GM19025 (cell line): Measurements from ENCODE around the gene TSR3.

Experiments used
- ATAC-seq: cut with Tn5 transposase; IDR thresholded peaks from one replicate; pipeline ENCODE4 v1.9.1; 2021; ENCODE audit warnings: mild to moderate bottlenecking, low read depth, moderate library complexity; ENCODE audit not compliant: unreplicated experiment

TSR3 gene

DNA sequence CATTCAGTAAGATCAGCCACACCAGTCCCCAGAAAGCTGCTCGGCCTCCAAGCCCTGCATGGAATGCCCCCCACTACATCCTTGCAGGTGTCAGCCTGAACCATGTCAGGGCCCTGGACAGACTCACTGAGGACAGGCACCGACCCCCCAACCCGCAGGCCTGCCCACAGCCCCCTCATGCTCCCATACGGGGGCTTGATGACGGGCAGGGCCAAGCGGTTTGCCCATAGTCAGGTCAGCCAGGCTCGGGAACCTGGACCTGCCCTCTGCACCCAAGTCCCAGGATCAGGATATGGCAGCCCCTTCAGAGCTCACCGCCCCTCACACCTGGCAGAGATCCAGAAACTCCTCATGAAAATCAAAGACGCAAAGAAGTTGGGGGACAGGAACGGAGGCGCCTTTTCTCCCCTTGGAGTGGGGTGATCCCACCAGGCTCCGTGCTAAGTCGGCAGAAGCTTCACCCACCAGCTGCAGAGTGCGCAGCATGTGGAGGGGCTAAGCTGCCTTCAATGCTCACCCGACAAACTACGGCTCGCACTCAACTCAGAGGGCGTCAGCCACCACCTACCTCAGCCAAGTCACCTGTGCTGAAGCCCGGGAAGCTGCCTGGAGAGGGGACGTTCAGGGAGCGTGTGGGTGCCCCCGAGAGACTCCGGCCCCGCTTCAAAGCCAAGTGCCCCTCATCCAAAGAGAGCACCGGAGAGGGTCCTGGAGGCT is 26.6 kb upstream of the TSR3 start:
- ATAC-seq: no peak

DNA sequence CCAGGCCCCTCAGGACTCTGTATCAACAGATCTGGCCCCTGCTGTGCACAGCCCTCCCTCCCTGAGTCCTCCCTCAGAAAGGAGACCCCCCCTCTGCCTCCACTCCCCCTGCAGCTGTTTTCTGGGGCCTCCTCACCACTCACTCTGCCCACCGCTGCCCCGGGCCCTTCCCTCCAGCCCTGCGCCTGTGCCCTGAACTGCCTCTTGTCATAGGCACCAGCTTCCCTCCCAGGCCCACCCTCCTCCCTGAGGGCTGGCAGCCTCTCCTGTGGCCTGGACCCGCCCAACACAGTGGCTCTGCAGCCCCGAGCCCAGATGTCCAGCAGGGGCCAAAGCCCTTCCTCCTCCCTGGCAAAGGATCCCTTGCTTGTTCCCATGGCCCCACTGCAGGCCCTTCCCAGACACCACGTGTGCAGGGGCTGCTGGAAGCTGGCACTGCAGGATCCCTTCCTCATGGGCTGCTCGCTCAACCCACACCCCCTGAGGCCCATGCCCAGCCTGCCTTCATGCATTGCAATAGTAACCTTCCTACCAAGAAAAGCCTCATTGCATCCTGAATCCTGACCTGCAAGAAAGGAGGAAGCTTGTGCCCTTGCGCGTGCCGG is 25.8 kb upstream of the TSR3 start:
- no peak for ATAC-seq

DNA sequence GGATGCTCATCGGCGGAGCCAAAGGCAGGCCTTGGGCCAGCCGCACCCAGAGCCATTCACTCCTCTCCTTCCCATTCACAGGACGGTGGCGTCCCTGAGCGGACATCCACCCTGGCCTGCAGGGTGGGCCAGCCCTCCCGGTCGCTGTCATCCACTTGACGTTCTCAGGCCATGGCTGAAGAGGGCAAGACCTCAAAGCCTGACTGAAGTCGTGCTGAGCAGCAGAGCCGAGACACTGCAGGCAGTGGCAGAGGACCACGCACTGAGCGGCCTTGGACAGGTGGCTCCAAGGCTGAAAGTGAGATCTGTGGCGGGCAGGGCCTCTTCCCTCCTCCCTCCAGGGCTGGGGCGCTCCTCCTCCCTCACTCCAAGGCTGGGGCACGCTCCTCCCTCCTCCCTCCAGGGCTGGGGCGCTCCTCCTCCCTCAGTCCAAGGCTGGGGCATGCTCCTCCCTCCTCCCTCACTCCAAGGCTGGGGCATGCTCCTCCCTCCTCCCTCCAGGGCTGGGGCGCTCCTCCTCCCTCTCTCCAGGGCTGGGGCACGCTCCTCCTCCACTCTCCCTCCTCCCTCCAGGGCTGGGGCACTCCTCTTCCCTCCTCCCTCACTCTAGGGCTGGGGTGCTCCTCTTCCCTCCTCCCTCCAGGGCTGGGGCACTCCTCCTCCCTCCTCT is 24.2 kb upstream of the TSR3 start:
- no peak for ATAC-seq

DNA sequence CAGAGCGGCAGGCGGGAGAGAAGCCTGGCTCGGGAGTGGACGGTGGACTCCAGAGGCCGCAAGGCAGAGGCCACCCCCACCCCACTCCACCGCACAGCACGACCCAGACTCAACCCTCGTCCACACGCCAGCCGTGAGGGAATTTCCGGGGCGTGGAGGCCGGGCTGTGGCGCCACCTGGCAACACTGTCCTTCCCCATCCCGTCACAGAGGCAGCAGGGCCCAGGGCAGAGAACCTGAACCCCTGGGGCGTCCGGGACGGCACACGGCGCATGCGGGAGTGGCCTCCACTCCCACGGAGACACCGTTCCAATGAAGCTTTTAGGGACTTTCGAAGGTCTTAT is 23.6 kb upstream of the TSR3 start:
- no peak for ATAC-seq

DNA sequence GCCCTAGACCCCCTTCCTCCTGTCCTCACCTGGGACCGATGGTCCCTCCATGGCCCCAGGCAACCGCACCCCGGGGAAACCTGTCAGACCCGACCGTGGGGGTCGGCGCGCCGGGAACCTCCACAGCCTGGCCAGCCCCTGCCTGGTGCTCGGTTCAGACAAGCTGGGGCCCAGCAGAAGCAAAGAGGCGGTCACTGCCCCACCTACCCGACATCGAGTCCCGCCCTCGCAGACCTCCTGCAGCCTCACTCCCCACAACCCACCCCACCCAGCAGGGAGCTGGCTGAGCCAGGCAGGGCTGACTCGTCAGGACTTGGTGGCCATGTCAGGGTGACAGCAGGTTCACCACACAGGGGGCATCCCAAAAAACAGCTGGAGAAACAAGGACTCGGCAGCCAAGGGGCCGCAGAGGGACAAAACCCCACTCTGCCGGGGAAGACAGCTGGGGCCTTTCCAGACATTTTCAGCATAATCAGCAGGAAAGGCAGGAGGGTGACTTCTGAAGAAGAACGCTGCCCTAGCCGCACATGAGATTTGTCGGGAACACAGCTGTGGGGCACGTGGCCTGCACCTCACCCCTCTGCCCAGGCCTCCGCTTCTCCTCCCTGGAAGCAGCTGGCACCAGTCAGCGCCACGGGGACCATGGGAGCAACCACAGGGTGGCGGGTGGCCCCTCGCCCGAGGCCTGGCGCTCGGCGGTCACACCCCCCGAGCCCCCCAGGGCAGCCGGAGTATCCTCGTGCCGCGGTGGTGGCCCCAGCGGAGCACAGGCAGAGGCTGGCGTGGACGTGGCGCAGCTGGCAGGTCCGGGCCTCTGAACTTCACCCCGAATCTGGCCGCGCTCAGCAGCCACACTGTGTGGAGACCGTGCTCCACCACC is 23.0 kb upstream of the TSR3 start:
- no peak for ATAC-seq

DNA sequence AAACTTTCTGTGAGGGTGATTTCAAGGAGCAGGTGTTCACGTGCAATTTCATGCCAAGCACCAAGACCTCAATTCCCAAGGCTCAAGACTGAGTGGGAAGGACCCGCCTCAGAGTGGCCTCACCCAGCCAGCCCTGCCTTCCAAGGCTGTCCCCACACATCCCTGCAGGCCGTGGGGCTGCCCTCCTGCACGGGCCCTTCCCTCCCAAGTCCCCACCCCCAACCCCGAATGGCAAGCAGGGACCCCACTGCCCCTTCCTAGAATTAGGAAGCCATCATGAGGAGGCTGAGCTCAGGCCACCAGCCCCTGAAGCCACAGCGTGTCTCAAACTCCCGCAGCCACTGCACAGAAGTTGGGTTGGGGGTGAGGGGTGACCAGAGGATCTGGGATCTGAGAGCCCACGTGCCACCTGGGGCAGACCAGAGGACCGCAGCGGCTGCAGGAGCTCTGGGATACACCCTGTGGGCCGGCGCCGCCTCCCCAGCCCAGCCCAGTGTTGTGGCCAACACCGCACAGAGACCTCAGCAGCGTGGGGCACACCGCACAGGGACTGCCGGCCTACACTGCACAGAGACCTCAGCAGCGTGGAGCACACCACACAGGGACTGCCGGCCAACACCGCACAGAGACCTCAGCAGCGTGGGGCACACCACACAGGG is 20.7 kb upstream of the TSR3 start:
- no peak for ATAC-seq

DNA sequence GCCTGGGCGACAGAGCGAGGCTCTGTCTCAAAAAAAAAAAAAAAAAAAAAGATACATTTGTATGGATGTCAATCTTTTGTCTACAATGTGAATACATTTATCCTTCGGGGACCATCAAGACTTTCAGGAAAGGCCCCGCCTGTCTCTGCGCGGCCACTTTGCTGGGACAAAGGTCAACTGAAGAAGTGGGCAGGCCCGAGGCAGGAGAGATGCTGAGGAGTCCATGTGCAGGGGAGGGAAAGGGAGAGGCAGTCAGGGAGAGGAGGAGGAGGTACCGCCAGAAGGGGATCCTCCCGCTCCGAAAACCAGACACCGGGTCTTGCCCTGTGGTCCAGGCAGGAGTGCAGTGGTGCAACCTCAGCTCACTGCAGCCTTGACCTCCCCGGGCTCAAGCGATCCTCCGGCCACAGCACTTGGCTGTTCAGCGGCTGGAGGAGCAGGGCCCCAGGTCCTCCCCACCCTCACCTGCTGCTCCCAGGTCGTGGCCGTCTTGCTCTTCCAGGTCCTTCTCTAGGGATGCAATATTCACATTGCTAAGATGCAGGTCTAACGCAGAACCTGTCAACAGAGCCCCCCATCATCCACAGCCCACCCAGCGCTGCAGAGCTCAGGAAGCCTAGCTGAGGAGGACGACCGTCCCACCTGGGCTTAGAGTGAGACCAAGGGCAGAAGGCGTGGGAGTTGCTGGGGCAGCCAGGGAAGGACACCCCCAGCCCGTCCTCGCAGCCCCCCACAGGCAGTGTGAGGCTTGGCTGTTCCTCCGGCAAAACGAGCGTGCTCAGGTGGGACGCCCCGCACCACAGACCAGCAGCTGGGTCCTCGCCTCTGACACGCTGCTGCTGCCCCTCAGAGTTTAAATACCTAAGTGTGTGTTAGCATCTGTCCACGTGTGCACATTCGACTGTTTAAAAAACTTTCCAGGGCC is 19.6 kb upstream of the TSR3 start:
- ATAC-seq: no peak

DNA sequence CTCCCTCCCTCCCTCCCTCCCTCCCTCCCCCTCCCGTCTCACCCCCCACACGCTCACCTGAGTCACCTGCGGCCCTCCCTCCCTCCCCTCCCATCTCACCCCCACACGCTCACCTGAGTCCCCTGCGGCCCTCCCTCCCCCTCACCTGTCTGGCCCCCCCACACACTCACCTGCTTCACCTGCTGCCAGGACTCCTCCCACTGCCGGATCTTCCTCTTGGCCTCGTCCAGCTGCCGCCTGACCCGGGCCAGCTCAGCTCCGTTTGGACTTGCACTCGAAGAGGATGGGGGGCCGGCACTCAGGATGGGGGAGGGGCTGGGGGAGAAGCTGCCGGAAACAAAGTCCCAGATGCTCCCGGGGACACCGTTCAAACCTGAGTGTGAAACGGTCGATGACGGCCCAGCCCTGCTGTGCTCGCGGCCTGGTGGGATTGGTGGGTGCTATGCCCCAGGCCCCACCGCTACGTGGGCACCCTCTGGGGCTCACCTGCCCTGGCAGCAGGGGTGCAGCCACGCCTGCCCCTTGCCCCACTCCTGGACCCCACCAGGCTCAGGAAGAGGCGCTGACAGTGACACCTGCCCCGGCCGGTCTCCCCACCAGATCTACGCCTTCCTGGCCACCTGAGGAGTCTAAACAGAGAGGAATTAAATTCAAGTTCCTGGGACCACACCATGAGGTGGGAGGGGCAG is 16.0 kb upstream of the TSR3 start:
- no peak for ATAC-seq

DNA sequence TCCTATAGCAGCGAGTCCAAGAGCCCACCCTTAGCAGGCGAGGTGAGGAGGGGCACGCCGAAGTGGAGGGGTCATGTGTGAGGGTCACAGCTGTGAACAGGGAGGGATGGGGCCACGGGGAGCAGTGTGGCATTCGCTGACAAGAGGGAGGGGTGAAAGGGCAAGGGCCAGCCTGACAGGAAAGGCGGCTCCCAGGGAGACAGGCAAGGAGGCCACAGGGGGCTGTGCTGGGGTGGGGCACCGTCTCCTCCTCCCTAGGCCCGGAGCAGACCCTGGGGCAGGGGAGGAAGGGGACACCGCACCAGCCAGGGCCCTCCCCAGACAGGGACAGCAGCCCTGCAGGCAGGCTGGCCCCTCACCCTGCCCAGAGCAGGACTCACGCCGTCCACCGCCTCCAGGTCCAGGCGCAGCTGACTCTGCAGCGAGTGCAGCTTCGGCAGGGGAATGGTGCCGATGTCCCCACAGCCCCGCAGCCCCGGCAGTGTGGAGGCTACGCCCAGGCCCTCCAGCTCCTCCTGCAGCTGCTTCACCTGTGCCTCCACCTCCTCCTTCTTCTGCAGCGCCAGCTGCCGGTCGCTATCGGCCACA is 15.1 kb upstream of the TSR3 start:
- no peak for ATAC-seq

DNA sequence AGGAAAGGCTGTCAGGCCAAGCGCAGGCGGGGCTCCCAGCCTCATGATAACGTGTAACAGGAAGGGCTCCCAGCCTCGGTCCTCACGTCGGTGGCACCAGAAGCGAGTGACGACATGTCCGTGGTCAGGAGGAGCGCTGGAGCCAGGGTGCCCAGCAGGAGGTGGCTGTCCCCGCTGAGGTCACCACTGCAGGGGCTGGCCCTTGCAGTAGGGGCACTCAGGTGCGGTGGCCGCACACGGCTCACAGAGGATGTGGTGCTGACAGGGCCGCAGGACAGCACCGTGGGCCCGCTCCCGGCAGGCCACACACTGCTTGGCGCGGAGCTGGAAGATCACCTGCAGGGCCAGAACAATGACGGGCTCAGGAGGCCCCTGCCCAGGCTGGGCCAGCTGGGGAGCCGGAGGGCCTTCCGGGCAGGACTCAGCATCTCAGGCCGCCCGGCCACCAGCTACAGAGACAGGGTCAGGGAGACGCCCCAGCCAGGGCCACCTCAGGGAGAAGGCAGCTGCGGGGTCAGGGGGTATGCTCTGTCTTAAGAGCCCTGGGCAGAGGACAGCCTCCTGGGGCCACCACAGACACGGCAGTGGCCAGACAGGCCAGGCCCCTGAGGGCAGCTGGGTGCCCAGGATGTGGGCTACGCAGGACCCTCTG is 14.5 kb upstream of the TSR3 start:
- no peak for ATAC-seq

DNA sequence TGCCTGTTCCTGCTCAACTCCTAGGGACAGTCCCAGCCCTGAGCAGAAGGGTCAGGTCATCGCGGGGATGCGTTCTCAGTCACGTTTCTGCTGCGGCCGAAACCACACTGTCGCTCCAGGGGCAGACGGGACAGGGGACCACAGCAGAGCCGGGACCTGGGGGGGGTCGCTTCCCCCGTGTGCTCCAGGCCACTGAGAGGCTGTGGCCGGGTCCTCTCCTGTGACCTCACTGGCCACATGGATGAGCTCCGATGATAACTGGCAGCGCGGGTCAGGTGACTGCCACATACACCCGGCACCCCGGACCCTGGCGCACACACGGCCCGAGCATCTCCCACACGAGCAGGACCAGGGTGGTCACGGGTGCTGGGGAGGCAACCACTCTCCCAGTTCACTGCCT is 12.8 kb upstream of the TSR3 start:
- ATAC-seq: no peak

DNA sequence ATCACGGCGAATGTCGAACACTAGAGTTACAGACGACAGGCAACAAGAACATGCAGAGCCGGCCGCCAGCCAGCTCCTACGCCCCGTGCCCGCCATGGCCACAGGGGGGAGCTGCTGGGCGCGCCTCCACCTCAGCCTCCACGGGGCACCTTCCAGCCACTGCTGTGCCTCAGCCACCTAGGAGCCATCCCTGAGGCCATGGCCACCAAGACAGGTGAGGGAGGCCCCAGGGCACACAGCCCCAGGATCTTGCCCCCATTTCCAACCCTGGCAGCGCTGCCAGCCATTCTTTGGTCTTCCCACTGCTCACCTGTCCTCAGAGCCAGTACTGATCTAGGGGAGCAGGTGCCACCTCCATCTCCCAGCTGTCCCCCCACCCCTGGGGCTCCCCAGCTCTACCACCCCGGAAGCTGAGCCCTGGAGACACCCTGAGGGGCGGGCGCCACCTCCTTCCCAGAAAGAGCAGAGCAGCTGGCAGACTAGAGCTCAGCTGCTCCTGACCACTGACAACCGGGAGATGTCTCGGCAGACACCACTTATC is 11.9 kb upstream of the TSR3 start:
- ATAC-seq: no peak

DNA sequence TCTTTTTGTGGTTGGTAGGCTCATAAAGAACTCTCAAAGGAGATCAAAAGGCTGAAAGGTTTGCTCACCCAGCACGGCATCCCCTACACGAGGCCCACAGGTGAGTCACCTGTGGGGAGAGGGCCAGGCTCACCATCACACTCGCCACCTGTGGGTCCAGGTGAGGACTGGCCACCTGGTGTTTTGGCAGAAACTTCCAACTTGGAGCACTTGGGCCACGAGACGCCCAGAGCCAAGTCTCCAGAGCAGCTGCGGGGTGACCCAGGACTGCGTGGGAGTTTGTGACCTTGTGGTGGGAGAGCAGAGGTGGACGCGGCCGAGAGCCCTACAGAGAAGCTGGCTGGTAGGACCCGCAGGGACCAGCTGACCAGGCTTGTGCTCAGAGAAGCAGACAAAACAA is 11.1 kb upstream of the TSR3 start:
- ATAC-seq: no peak

DNA sequence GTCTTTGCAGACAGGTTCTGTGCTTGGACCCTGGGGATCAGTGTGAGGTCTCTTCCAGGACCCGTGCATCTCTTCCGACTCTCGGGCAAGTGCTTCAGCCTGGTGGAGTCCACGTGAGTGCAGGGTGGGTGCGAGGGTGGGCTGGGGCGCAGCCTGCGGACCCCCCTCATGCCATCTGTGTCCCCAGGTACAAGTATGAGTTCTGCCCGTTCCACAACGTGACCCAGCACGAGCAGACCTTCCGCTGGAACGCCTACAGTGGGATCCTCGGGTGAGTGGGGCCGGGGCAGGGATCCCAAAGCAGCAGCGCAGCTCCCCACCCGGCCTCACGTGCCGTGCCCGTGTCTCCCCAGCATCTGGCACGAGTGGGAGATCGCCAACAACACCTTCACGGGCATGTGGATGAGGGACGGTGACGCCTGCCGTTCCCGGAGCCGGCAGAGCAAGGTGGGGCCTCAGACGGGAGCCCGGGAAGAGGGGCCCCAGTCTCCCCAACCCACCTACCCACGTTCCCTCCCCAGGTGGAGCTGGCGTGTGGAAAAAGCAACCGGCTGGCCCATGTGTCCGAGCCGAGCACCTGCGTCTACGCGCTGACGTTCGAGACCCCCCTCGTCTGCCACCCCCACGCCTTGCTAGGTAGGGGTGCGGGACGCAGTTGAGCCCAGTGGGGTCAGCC is 10.1 kb upstream of the TSR3 start:
- ATAC-seq: no peak

DNA sequence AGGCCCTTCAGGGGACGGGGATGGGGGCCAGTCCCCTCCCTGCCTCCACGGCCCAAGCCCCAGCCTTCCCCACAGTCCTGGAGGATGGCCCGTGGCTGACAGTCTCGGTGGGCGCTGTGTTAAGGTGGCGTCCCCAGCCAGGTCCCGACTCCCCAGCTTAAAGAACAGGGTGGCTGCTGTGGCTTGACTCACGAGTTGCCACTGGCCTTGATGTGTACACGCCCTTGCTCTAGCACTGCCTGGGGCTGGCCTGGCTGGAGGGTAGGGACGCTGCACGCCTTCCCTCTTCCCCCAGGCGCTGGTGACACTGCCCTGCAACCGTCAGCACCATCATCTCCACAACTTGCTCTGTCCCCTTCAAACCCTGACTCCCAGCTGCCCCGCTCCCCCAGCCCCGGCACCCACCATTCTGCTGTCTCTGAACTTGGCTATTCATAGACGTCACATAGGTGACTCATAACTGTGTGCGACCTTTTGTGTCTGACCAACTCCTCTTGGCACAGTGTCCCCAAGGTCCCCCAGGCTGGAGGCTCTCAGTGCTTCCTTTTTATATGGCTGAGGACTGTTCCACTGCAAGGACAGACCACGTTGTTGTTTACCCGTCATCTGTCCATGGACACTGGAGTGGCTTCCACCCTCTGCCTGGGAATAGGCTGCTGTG is 6.4 kb upstream of the TSR3 start:
- no peak for ATAC-seq

DNA sequence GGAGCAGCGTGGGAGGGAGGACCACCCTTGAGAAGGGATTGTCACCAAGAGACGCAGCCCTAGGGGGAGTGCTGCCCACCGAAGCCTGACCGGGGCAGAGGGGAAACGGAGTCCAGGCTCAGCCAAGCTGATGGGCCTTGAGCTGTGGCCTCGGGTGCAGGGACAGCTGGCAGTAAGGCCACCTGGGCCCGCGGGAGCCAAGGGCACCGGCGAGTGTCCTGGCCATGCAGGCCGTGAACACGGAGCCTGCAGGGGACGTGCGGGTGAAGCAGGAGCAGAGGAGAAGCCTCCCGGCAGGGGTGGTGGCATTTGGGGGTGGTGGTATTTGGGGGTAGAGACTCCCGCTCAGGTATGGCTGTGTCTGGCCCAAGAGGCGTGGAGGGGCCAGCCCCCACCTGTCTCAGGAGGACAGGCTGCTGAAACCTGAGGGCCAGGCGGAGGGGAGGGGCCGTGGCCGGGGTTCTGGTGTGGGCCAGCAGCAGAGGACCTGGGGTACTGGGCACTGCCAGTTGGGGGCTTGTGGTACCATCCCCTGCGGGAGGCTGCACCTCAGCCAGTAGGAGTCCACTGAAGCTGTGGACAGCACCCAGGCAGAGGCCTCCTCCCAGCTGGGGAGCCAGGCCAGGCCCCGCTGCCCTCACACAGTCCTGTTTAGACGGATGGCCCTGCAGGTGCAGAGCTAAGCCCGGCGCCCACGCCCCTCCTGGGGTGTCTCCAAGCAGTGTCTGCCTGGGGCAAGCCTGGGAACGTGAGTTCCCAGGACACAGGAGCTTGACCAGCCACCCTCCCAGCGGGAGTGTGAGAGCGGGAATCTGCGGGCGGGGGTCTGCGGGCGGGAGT is 4.6 kb upstream of the TSR3 start:
- ATAC-seq: no peak
